Fibroblast of mammary gland (primary cell): ENCODE data around the gene ZDHHC13.
A peak's percentile ranks its signal among the peaks of the same experiment; 100 is the strongest.

ENCODE experiments used
- DNase-seq: peaks from one replicate; pipeline ENCODE4 v3.0.0-alpha.2; 2010; ENCODE audit warnings: low read depth
- H3K4me3 ChIP-seq: 2 replicates; pipeline ENCODE4 v1.5.1; 2011; ENCODE audit warnings: low read depth, mild to moderate bottlenecking, low read length, moderate library complexity; ENCODE audit not compliant: control insufficient read depth
- CTCF ChIP-seq: conservative IDR thresholded peaks from 2 replicates; pipeline ENCODE4 v1.5.1; 2011; ENCODE audit warnings: low read depth, low read length, inconsistent platforms; ENCODE audit not compliant: control insufficient read depth, insufficient read depth

Gene ZDHHC13

GRCh38 chr11:19199048-19199447 is 82.1 kb downstream of the ZDHHC13 start:
- DNase-seq, result no peak
- no peak for TF ChIP-seq CTCF

GRCh38 chr11:19199771-19200170 is 82.8 kb downstream of the ZDHHC13 start:
- TF ChIP-seq CTCF, result no peak

More at GRCh38 chr11:19199048-19199447, 82.1 kb downstream of the ZDHHC13 start:
- H3K4me3 ChIP-seq, result no peak overlapping the region

GRCh38 chr11:19200410-19201201 is 83.6 kb downstream of the ZDHHC13 start:
- no peak overlapping the region for H3K4me3 ChIP-seq
- DNase-seq, result peak; percentile 73

More at GRCh38 chr11:19199771-19200170, 82.8 kb downstream of the ZDHHC13 start:
- H3K4me3 ChIP-seq, result no peak overlapping the region
- DNase-seq, result no peak

GRCh38 chr11:19201737-19202605 is 85.0 kb downstream of the ZDHHC13 start, which contains the start of gene CSRP3:
Gene CSRP3 (minus strand): TSS chr11:19201983. CDS start chr11:19192448, 9,535 bp downstream.
- H3K4me3 ChIP-seq, result no peak within 1 kb of the TSS
- DNase-seq, result no peak
- TF ChIP-seq CTCF, result no peak

More at GRCh38 chr11:19200410-19201201, 83.6 kb downstream of the ZDHHC13 start:
- no peak for TF ChIP-seq CTCF

GRCh38 chr11:19204836-19205235 is 87.9 kb downstream of the ZDHHC13 start:
- TF ChIP-seq CTCF, result no peak
- no peak overlapping the region for H3K4me3 ChIP-seq
- no peak for DNase-seq

GRCh38 chr11:19208181-19208580 is 91.2 kb downstream of the ZDHHC13 start:
- H3K4me3 ChIP-seq, result no peak overlapping the region
- TF ChIP-seq CTCF, result no peak
- DNase-seq, result no peak
